Keratinocyte (primary cell): ENCODE data around the gene FAM174B. TPM values are rescaled to one million over a fixed set of nuclear protein-coding genes. Genes with fewer than 3 reads are reported as not detected.

Experiments
- DNase-seq: peaks from one replicate; pipeline ENCODE4 v3.0.0-alpha.2; 2011; ENCODE audit warnings: low read depth, missing footprints, low spot score
- FAIRE-seq: peaks from 2 replicates; lab custom pipeline; 2011; peaks lifted over from hg19 to GRCh38; lab: Jason Lieb, UNC
- H2AFZ ChIP-seq: 2 replicates; pipeline ENCODE4 v1.6.0; 2012; ENCODE audit warnings: low read length, control low read depth, inconsistent platforms; ENCODE audit not compliant: control insufficient read depth
- H3K27ac ChIP-seq: 2 replicates; pipeline ENCODE4 v1.5.1; 2011; ENCODE audit warnings: low read length; ENCODE audit not compliant: control insufficient read depth, insufficient read depth
- H3K27me3 ChIP-seq: 3 replicates; pipeline ENCODE4 v1.6.0; 2011; ENCODE audit warnings: low read length; ENCODE audit not compliant: control insufficient read depth, insufficient read depth; ENCODE audit errors: extremely low read depth
- H3K36me3 ChIP-seq, 2 experiments: 2 replicates in 1 of 2; 3 replicates in 1 of 2; pipeline ENCODE4 v1.5.1; 2011; ENCODE audit warnings: low read length in 2 of 2, mild to moderate bottlenecking in 1 of 2; ENCODE audit not compliant: control insufficient read depth in 2 of 2, insufficient read depth in 2 of 2; ENCODE audit errors: extremely low read depth in 1 of 2
- H3K4me1 ChIP-seq: 3 replicates; pipeline ENCODE4 v1.5.1; 2011; ENCODE audit warnings: low read length; ENCODE audit not compliant: control insufficient read depth, insufficient read depth; ENCODE audit errors: extremely low read depth
- H3K4me2 ChIP-seq: 3 replicates; pipeline ENCODE4 v1.6.0; 2011; ENCODE audit warnings: low read depth, low read length; ENCODE audit not compliant: control insufficient read depth, insufficient read depth; ENCODE audit errors: extremely low read depth
- H3K4me3 ChIP-seq, 3 experiments: fragments of 200-600 bp in 1 of 3; sonication (generic) in 1 of 3; 2 replicates in 2 of 3; 3 replicates in 1 of 3; pipeline ENCODE4 v1.5.1; 2011 to 2016; ENCODE audit warnings: low read length in 3 of 3, mild to moderate bottlenecking in 3 of 3, control low read depth in 2 of 3, inconsistent platforms in 1 of 3, low read depth in 1 of 3, mixed read lengths in 1 of 3, mixed run types in 1 of 3, moderate library complexity in 1 of 3; ENCODE audit not compliant: control insufficient read depth in 2 of 3, insufficient read depth in 2 of 3; ENCODE audit errors: extremely low read depth in 1 of 3
- H3K79me2 ChIP-seq: 2 replicates; pipeline ENCODE4 v1.6.0; 2012; ENCODE audit warnings: low read length; ENCODE audit not compliant: control insufficient read depth, insufficient read depth
- H3K9ac ChIP-seq: 3 replicates; pipeline ENCODE4 v1.6.0; 2011; ENCODE audit warnings: low read length; ENCODE audit not compliant: control insufficient read depth, insufficient read depth; ENCODE audit errors: extremely low read depth
- H3K9me1 ChIP-seq: 3 replicates; pipeline ENCODE4 v1.6.0; 2011; ENCODE audit warnings: low read length; ENCODE audit not compliant: control insufficient read depth, insufficient read depth; ENCODE audit errors: extremely low read depth
- H3K9me3 ChIP-seq: 2 replicates; pipeline ENCODE4 v1.5.1; 2012; ENCODE audit warnings: low read depth, low read length; ENCODE audit not compliant: control insufficient read depth
- H4K20me1 ChIP-seq: 3 replicates; pipeline ENCODE4 v1.6.0; 2011; ENCODE audit warnings: low read length; ENCODE audit not compliant: control insufficient read depth, insufficient read depth; ENCODE audit errors: extremely low read depth
- CTCF ChIP-seq, 3 experiments: IDR thresholded peaks in 1 of 3; conservative IDR thresholded peaks in 1 of 3; optimal IDR thresholded peaks in 1 of 3; 2 replicates in 2 of 3; 3 replicates in 1 of 3; pipeline versions ENCODE3 to v1.5.1; 2011; ENCODE audit warnings: low read length in 3 of 3, mild to moderate bottlenecking in 3 of 3, moderate library complexity in 2 of 3, control low read depth in 1 of 3, inconsistent platforms in 1 of 3; ENCODE audit not compliant: insufficient read depth in 2 of 3; ENCODE audit errors: extremely low read depth in 1 of 3
- EZH2 ChIP-seq: IDR thresholded peaks from one replicate; pipeline ENCODE4 v1.6.1; 2012; ENCODE audit warnings: inconsistent platforms, mild to moderate bottlenecking, low read length, moderate library complexity
- dilution Hi-C: fragments of 300-500 bp; cut with MboI; formaldehyde crosslinking; loops from one replicate; pipeline ENCODE4 v1.7.0; 2020; ENCODE audit warnings: low sequenced_read_pairs; ENCODE audit not compliant: extremely low pct_ligation_motif_present
- polyA plus RNA-seq, 5 experiments: library from polyadenylated mRNA; depleted of rRNA in 3 of 5; stranded (reverse) in 3 of 5; stranded (forward) in 1 of 5; unstranded in 1 of 5; fragments of >200 nt; gene quantifications; 1 replicate in 1 of 5; 2 replicates in 3 of 5; 3 replicates in 1 of 5; pipeline versions ENCODE4 v1.2.1 to v1.2.3, GENCODE V29; 2011 to 2012; ENCODE audit warnings: missing spikeins in 2 of 5, low read depth in 1 of 5, low replicate concordance in 1 of 5

The FAM174B gene
- polyA plus RNA-seq, 1 donor (not counting 4 experiments of a cell fraction or from before 2014, with no cell fraction given), result 0.73 TPM

DNA sequence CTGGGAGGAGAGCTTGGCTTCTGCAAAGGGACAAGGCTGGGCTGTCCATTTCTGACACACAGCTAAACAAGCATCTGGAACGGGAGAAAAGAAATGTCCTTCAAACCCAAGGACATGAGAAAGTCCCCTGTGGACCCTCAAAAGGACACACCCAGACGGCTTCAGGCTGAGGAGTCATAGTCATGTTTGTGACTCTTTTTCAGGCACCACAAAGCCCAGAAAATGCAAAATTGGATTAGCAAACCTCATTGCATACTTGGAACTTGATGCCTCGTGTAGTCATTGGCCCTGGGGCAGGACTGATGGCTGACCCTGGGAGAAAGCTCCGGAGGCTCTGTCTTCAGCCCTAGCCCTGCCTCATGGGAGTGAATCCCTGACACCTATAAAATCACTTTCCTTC, 21.5 kb downstream of the FAM174B start:
- FAIRE-seq (no peak), DNase-seq (no peak)
- no peak overlapping the region for H2AFZ ChIP-seq

DNA sequence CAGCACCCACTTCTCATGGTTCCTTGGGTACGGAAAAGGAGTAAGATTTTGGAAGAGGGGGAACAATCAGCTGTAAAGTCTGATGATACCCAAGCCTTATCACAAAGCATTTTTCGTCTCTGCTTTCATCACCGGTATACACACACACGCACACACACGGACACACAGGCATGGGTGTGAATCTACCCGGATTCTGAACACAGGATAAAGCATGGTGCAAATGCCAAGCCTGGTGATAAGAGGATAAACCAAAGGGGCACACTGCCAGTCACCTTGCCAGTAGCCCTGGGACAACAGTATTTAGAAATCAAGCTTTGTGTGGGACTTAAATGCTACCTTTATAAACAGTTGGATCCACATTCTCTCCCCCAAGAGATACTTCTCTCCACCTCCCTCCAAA, 22.2 kb downstream of the FAM174B start:
- no peak overlapping the region for H2AFZ ChIP-seq
- no peaks in the 10 kb centered on the region for H3K4me1 ChIP-seq
- dilution Hi-C loops, result no loop called here
- no peak for FAIRE-seq
- no peaks in the 10 kb centered on the region for H3K36me3 ChIP-seq
- H3K9me3 ChIP-seq, result no peaks in the 10 kb centered on the region
- H3K9ac ChIP-seq, result no peak overlapping the region
- no peak overlapping the region for H3K27ac ChIP-seq
- TF ChIP-seq CTCF (optimal IDR thresholded peaks at IDR 0.05 in 1 of 3, IDR thresholded peaks at IDR 0.05 in 1 of 3, conservative IDR thresholded peaks at IDR 0.05 in 1 of 3; ENCODE audit: extremely low read depth in 1 of 3, insufficient read depth in 2 of 3, low read length in 3 of 3) (no peak), EZH2 (no peak)
- no peaks in the 10 kb centered on the region for H3K79me2 ChIP-seq
- H3K9me1 ChIP-seq, result no peaks in the 10 kb centered on the region
- DNase-seq, result no peak
- H3K27me3 ChIP-seq, result no peaks in the 10 kb centered on the region
- no peaks in the 10 kb centered on the region for H4K20me1 ChIP-seq
- H3K4me2 ChIP-seq, result no peak overlapping the region
- H3K4me3 ChIP-seq, result no peak overlapping the region

More for the DNA sequence above, 21.5 kb downstream of the FAM174B start:
- Histone ChIP-seq H3K4me2 (no peak overlapping the region), H3K4me1 (no peaks in the 10 kb centered on the region), H3K27me3 (no peaks in the 10 kb centered on the region), H3K36me3 (no peaks in the 10 kb centered on the region), H3K9me3 (no peaks in the 10 kb centered on the region), H3K79me2 (no peaks in the 10 kb centered on the region), H3K9ac (no peak overlapping the region), H4K20me1 (no peaks in the 10 kb centered on the region), H3K4me3 (no peak overlapping the region), H3K9me1 (no peaks in the 10 kb centered on the region), H3K27ac (no peak overlapping the region)
- TF ChIP-seq CTCF (optimal IDR thresholded peaks at IDR 0.05 in 1 of 3, IDR thresholded peaks at IDR 0.05 in 1 of 3, conservative IDR thresholded peaks at IDR 0.05 in 1 of 3; ENCODE audit: extremely low read depth in 1 of 3, insufficient read depth in 2 of 3, low read length in 3 of 3) (no peak), EZH2 (no peak)
- dilution Hi-C loops, result no loop called here
